LNCAP (cell line): ENCODE data around the gene LASP1NB.

Experiments
- TF ChIP-seq, protein P1 (sequence below): fragments of 450-650 bp; IDR thresholded peaks from 2 replicates; pipeline ENCODE4 v1.5.1; 2017; ENCODE audit warnings: mild to moderate bottlenecking

The LASP1NB gene

DNA sequence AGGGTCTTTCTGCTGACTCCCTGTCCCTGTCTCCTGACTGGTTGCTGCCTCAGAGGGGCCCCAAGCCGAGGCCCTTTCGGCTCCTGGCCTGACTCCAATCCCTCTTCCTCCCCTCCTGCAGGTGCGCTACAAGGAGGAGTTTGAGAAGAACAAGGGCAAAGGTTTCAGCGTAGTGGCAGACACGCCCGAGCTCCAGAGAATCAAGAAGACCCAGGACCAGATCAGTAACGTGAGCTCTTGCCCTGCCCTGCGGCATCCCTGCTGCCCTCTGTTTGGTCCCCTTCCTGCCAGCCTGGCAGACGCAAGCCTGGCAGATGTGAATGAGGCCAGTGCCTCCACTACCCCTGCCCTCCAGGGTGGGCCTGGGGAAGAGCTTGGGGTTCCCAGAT is 27.1 kb upstream of the LASP1NB start:
- TF ChIP-seq, protein P1, sequence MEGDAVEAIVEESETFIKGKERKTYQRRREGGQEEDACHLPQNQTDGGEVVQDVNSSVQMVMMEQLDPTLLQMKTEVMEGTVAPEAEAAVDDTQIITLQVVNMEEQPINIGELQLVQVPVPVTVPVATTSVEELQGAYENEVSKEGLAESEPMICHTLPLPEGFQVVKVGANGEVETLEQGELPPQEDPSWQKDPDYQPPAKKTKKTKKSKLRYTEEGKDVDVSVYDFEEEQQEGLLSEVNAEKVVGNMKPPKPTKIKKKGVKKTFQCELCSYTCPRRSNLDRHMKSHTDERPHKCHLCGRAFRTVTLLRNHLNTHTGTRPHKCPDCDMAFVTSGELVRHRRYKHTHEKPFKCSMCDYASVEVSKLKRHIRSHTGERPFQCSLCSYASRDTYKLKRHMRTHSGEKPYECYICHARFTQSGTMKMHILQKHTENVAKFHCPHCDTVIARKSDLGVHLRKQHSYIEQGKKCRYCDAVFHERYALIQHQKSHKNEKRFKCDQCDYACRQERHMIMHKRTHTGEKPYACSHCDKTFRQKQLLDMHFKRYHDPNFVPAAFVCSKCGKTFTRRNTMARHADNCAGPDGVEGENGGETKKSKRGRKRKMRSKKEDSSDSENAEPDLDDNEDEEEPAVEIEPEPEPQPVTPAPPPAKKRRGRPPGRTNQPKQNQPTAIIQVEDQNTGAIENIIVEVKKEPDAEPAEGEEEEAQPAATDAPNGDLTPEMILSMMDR = no peak

DNA sequence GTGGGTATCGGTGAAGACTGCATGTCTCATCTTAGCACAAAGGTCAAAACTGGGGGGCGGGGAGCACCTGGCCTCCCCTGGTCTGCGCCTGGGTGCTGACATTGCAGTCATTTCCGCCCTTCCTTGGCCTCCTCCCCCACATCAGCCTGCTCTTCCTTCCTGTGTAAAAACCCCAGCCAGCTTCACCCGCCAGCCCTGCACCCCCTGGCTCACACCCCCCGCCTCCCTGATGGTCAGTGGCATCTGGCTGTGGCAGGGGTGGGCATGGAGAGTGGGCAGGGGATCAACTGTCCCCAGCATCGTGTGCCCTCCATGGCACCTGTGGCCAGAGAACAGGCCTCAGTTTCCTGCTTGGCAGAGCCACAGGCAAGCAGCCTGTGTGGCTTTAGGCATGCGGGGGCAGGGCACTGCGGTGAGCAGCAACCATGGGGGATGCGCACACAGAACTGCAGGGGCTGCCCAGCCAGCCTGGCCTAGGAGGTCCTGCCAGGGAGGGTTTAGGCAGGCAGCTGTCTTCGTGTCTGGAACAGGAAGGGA is 26.5 kb upstream of the LASP1NB start:
- TF ChIP-seq, protein P1 = no peak

DNA sequence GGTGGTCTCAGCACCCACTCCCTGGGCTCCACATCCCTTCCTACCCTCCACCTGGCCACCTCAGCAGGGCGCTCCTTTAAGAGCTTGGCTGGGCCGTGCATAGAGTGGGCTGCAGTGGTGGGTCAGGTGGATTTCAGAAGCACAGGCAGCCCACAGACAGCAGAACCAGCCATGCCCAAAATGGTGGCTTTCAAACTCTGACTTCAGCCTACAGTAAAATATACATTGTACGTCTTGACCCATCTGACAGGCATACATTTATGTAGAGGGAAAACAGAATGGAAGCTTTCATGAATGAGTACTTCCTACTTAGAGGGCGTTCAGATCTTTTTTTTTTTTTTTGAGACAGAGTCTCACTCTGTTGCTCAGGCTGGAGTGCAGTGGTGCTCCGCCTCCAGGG is 26.0 kb upstream of the LASP1NB start:
- TF ChIP-seq, protein P1 = no peak

DNA sequence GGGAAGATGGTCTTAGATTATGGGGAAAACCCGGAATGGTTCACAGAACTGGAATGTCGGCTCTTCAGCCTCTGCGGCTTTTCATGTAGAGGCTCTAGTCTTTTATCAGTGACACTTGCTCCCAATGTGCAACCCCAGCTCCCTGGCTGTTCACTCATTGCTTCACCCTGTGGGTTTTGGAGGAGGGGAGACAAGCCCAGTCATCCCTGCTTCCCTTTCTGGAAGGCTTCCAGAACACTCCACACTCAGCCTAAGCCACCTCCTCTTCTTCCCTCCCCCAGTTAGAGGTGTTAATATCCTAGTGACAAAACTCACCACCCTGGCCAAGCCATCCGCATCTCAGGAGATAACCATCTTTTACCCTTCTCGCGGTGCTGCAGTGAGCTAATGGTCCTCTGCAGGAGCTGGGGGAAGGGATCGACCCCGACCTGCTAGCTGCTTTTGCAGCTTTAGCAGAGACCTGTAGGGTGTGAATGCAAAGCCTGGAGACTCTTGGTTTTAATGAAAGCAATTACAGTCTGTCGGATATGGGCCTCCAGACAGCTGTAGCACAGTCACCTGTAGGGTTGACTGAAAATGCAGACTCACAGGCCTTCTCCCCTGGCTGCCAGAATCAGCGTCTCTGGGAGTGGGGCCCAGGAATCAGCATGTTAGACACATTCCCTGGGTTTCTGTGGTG is 24.3 kb upstream of the LASP1NB start:
- TF ChIP-seq, protein P1 = no peak

DNA sequence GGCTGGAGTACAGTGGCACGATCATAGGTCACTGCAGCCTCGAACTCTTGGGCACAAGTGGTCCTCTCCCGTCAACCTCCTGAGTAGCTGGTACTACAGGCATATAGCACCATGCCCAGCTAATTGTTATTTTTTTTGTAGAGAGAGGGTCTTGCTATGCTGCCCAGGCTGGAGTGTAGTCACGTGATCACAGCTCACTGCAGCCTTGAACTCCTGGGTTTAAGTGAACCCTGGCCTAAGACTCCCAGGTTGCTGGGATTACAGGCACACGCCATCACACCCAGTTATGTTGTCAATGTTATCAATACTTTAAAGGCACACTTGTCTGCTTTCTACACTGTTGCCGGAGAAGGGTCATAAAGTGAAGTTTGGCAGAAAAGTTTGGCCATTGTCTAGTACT is 22.0 kb upstream of the LASP1NB start:
- TF ChIP-seq, protein P1 = no peak

DNA sequence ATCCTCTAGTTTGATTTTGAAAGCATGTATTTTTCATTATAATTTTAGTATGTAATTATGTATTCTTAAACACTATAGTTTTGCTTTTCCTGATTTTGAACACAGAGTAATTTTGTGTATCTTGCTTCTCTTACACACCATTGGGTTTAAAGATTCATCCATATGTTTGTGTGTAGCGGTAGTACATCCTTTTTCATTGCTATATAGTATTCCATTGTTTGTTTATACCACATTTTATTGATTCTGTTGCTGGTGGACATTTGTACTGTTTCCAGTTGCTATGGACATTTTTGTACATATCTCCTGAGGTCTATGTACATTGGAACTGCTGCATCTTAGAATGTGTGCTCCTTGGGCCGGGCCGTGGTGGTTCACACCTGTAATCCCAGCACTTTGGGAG is 20.5 kb upstream of the LASP1NB start:
- TF ChIP-seq, protein P1 = no peak

DNA sequence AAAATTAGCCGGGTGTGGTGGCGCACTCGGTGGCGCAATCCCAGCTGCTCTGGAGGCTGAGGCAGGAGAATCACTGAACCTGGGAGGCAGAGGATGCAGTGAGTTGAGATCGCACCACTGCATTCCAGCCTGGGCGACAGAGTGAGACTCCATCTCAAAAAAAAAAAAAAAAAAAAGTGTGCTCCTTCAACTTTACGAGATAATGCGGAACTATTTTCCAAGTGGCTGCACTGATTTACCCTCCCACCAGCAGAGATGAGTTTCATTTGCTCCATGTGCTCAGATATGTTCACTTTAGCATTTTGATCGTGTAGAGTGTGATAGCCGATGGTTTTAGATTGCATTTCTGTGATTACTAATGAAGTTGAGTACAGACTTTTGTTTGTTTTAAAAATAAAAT is 20.0 kb upstream of the LASP1NB start:
- TF ChIP-seq, protein P1 = no peak
